GM12874 (cell line): Measurements from ENCODE around the gene RAPGEF4.

Source experiments
- CTCF ChIP-seq: IDR thresholded peaks from 2 replicates; pipeline ENCODE4 v1.5.1; 2011; ENCODE audit warnings: low read depth, mild to moderate bottlenecking, control low read depth, low read length, moderate library complexity; ENCODE audit not compliant: insufficient read depth

Gene RAPGEF4

GRCh38 chr2:173016451-173016850 is 280.8 kb downstream of the RAPGEF4 start:
- no peak for TF ChIP-seq CTCF

- no peak for TF ChIP-seq CTCF
Measured at GRCh38 chr2:173017646-173018420, 282.2 kb downstream of the RAPGEF4 start.

GRCh38 chr2:173019755-173020154 is 284.1 kb downstream of the RAPGEF4 start:
- TF ChIP-seq CTCF = no peak

DNA sequence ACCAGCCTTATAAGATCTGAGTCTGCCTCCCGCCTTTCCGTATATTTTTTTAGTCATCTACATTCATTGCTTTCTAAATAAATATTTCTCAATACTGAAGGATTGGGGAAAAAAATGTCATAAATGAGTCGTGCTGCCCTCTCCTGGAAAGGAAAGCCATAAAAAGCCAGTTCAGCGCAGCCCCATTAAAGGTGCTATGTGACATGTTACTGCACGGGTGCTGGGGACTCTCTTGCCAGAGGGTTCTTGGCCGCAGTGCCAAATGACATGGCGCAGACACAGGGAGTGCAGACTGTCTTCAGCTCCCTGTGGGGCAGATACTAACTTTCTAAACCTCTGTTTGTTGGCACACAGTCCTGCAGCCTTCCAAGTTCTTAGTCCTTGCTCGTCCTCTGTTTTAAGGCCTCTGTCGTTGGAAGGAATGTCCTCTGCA is 286.3 kb downstream of the RAPGEF4 start:
- no peak for TF ChIP-seq CTCF

GRCh38 chr2:173023718-173024117 is 288.1 kb downstream of the RAPGEF4 start:
- no peak for TF ChIP-seq CTCF

DNA sequence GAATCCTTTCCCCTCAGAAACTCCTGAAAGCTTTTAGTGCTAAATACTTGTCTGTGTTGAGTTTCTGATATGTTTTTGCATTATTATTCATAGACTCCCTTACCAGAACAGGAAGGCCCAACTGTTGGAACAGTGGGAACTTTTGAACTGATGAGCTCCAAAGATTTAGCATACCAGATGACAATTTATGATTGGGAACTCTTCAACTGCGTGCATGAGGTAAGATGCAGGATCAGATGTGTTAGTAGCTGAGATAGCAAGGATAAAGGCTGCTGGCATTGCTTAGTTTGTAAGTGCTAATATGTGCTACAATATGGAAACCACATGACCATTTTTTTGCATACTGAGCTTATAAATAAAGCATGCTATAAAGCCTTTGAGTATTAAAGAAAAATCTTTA is 290.8 kb downstream of the RAPGEF4 start:
- no peak for TF ChIP-seq CTCF

- TF ChIP-seq CTCF = peak; percentile 76
Measured at GRCh38 chr2:173027181-173028128, 291.8 kb downstream of the RAPGEF4 start.
